SK-N-SH (cell line): ENCODE results near the gene IQGAP2. TPM values are rescaled to one million over a fixed set of nuclear protein-coding genes. Genes with fewer than 3 reads are reported as not detected.

Experiments used
- CTCF ChIA-PET: fragments of 300-600, 350-600 bp; formaldehyde crosslinking; extraction: SDS; loops from one replicate; lab custom pipeline; 2021; lab: Yijun Ruan, JAX
- POLR2A ChIA-PET: fragments of 350-600 bp; sonication (Branson Sonifier 250); formaldehyde crosslinking; extraction: SDS; loops from one replicate; lab custom pipeline; 2020; ENCODE audit warnings: antibody characterized with exemption, inconsistent platforms; lab: Yijun Ruan, JAX
- DNase-seq: peaks from one replicate; pipeline ENCODE4 v3.0.0; 2012
- H2AFZ ChIP-seq: fragments of 200-600 bp; sonication (generic); 2 replicates; pipeline ENCODE4 v1.8.1; 2016; ENCODE audit warnings: antibody characterized with exemption, mild to moderate bottlenecking, low read depth
- H3F3A ChIP-seq: fragments of 200-600 bp; sonication (generic); replicated peaks from 2 replicates; pipeline ENCODE3; 2016; ENCODE audit warnings: antibody characterized with exemption, mild to moderate bottlenecking; ENCODE audit not compliant: insufficient read depth
- H3K27ac ChIP-seq, 2 experiments: fragments of 200-500 bp in 1 of 2; fragments of 200-600 bp in 1 of 2; sonication (Bioruptor generic) in 1 of 2; sonication (generic), shearing (Covaris generic) in 1 of 2; 2 replicates each; pipeline versions ENCODE4 v1.5.1 to v1.6.1; 2014 to 2016; ENCODE audit warnings: low read depth in 2 of 2, inconsistent platforms in 1 of 2, low read length in 1 of 2, mild to moderate bottlenecking in 1 of 2, mixed read lengths in 1 of 2
- H3K27me3 ChIP-seq: fragments of 200-600 bp; sonication (generic), shearing (Covaris generic); 2 replicates; pipeline ENCODE4 v1.6.1; 2016; ENCODE audit warnings: mixed run types; ENCODE audit not compliant: insufficient read depth
- H3K36me3 ChIP-seq, 2 experiments: fragments of 200-500 bp in 1 of 2; fragments of 200-600 bp in 1 of 2; sonication (Bioruptor generic) in 1 of 2; sonication (generic) in 1 of 2; replicated peaks in 1 of 2; 2 replicates each; pipeline versions ENCODE3 to v1.5.1; 2014 to 2016; ENCODE audit warnings: low read length in 1 of 2, mild to moderate bottlenecking in 1 of 2; ENCODE audit not compliant: insufficient read depth in 2 of 2, control insufficient read depth in 1 of 2
- H3K4me1 ChIP-seq, 2 experiments: fragments of 200-500 bp in 1 of 2; fragments of 200-600 bp in 1 of 2; sonication (Bioruptor generic) in 1 of 2; sonication (generic), shearing (Covaris generic) in 1 of 2; 2 replicates each; pipeline versions ENCODE4 v1.5.1 to v1.6.1; 2014 to 2016; ENCODE audit warnings: low read depth in 1 of 2, low read length in 1 of 2, mixed run types in 1 of 2; ENCODE audit not compliant: insufficient read depth in 2 of 2, control insufficient read depth in 1 of 2
- H3K4me2 ChIP-seq: fragments of 200-600 bp; sonication (generic), shearing (Covaris generic); 2 replicates; pipeline ENCODE4 v1.6.1; 2017; ENCODE audit warnings: mixed run types
- H3K4me3 ChIP-seq, 2 experiments: fragments of 200-500 bp in 1 of 2; fragments of 200-600 bp in 1 of 2; sonication (Bioruptor generic) in 1 of 2; sonication (generic), shearing (Covaris generic) in 1 of 2; 2 replicates each; pipeline versions ENCODE4 v1.5.1 to v1.8.1; 2014 to 2016; ENCODE audit warnings: low read depth in 2 of 2, inconsistent platforms in 1 of 2, low read length in 1 of 2, mild to moderate bottlenecking in 1 of 2, mixed read lengths in 1 of 2, moderate library complexity in 1 of 2
- H3K79me2 ChIP-seq: fragments of 200-600 bp; sonication (generic); 2 replicates; pipeline ENCODE4 v1.8.1; 2017; ENCODE audit warnings: mild to moderate bottlenecking; ENCODE audit not compliant: insufficient read depth
- H3K9ac ChIP-seq: fragments of 200-600 bp; sonication (generic); 2 replicates; pipeline ENCODE4 v1.6.1; 2017; ENCODE audit warnings: mixed run types
- H3K9me2 ChIP-seq: fragments of 200-600 bp; sonication (generic); 2 replicates; pipeline ENCODE4 v1.6.1; 2017; ENCODE audit warnings: mixed run types
- H3K9me3 ChIP-seq: fragments of 200-600 bp; sonication (generic); 2 replicates; pipeline ENCODE4 v1.6.1; 2017; ENCODE audit warnings: mixed run types, mild to moderate bottlenecking, moderate library complexity
- H4K20me1 ChIP-seq: fragments of 200-600 bp; sonication (generic); 2 replicates; pipeline ENCODE4 v1.6.1; 2017; ENCODE audit warnings: mild to moderate bottlenecking, mixed run types; ENCODE audit not compliant: insufficient read depth
- ELF1 ChIP-seq: IDR thresholded peaks from 2 replicates; pipeline ENCODE4 v1.4.0; 2012
- EZH2phosphoT487 ChIP-seq: fragments of 200-600 bp; sonication (generic); IDR thresholded peaks from 2 replicates; pipeline ENCODE4 v1.6.1; 2017; ENCODE audit warnings: low read depth, mixed run types, mild to moderate bottlenecking, antibody characterized with exemption, moderate library complexity, borderline replicate concordance
- FOXJ3 ChIP-seq: sonication (generic); formaldehyde crosslinking; IDR thresholded peaks from 2 replicates; pipeline ENCODE4 v1.5.1; 2020; ENCODE audit warnings: mild to moderate bottlenecking, missing genetic modification reagents
- GATA2 ChIP-seq: sonication (generic); formaldehyde crosslinking; IDR thresholded peaks from 2 replicates; pipeline ENCODE4 v1.5.0; 2020; ENCODE audit warnings: mild to moderate bottlenecking, missing genetic modification reagents
- IRF3 ChIP-seq: fragments of 150-350 bp; IDR thresholded peaks from 2 replicates; pipeline ENCODE4 v1.6.1; 2016; ENCODE audit warnings: mild to moderate bottlenecking, low read depth, low read length
- JUND ChIP-seq: IDR thresholded peaks from 2 replicates; pipeline ENCODE4 v1.4.0; 2012
- MAX ChIP-seq: IDR thresholded peaks from 2 replicates; pipeline ENCODE4 v1.4.0; 2012; ENCODE audit warnings: low read depth
- MEF2A ChIP-seq: IDR thresholded peaks from 2 replicates; pipeline ENCODE4 v1.4.0; 2012; ENCODE audit warnings: low read depth, borderline replicate concordance
- MXI1 ChIP-seq: IDR thresholded peaks from 2 replicates; pipeline ENCODE4 v1.6.1; 2012; ENCODE audit warnings: mild to moderate bottlenecking, low read depth, low read length, improper control_type of control experiment
- NFIC ChIP-seq: IDR thresholded peaks from 2 replicates; pipeline ENCODE4 v1.4.0; 2012; ENCODE audit warnings: borderline replicate concordance
- NRF1 ChIP-seq: IDR thresholded peaks from 2 replicates; pipeline ENCODE4 v1.6.1; 2012; ENCODE audit warnings: low read depth, mild to moderate bottlenecking, low read length
- RAD21 ChIP-seq: IDR thresholded peaks from 2 replicates; pipeline ENCODE4 v1.6.1; 2012; ENCODE audit warnings: mild to moderate bottlenecking, low read length
- RCOR1 ChIP-seq: fragments of 150-350 bp; IDR thresholded peaks from 2 replicates; pipeline ENCODE4 v1.6.1; 2017; ENCODE audit warnings: antibody characterized with exemption, low read length
- RFX5 ChIP-seq: IDR thresholded peaks from 2 replicates; pipeline ENCODE4 v1.6.1; 2012; ENCODE audit warnings: mild to moderate bottlenecking, improper control_type of control experiment, low read length
- RXRA ChIP-seq: IDR thresholded peaks from 2 replicates; pipeline ENCODE4 v1.4.0; 2012; ENCODE audit warnings: low read depth, mild to moderate bottlenecking, borderline replicate concordance
- SIN3A ChIP-seq: IDR thresholded peaks from 2 replicates; pipeline ENCODE4 v1.6.1; 2012; ENCODE audit warnings: low read depth, mild to moderate bottlenecking, low read length, moderate library complexity, borderline replicate concordance
- TAF1 ChIP-seq: IDR thresholded peaks from 2 replicates; pipeline ENCODE4 v1.6.1; 2012; ENCODE audit warnings: low read depth, mild to moderate bottlenecking, low read length, moderate library complexity, borderline replicate concordance
- TCF12 ChIP-seq: IDR thresholded peaks from 2 replicates; pipeline ENCODE4 v1.4.0; 2012
- USF2 ChIP-seq: fragments of 150-350 bp; IDR thresholded peaks from 2 replicates; pipeline ENCODE4 v1.6.1; 2017; ENCODE audit warnings: antibody characterized with exemption, low read length, low read depth, borderline replicate concordance
- ZBTB33 ChIP-seq: IDR thresholded peaks from 2 replicates; pipeline ENCODE4 v1.4.0; 2012; ENCODE audit warnings: low read depth, borderline replicate concordance
- WGBS: methylation state at CpG from one replicate; pipeline ENCODE4 v1.1.6; 2017; ENCODE audit warnings: low lambda C conversion rate; 5-methylcytosine and 5-hydroxymethylcytosine counted together
- polyA plus RNA-seq, 3 experiments: library from polyadenylated mRNA; depleted of rRNA; stranded (reverse); fragments of >200 nt; gene quantifications; 2 replicates each; pipeline ENCODE4 v1.2.3, GENCODE V29; 2012
- TF ChIP-seq, protein P1 (sequence below): IDR thresholded peaks from 2 replicates; pipeline ENCODE4 v1.4.0; 2012; ENCODE audit warnings: low read depth, borderline replicate concordance

The IQGAP2 gene
- polyA plus RNA-seq, 1 of the 3 experiments (the other 2 are of a cell fraction) = 2.1 TPM

- no peak for TF ChIP-seq RXRA
- no peak for TF ChIP-seq MAX
- TF ChIP-seq RFX5 = no peak
- TF ChIP-seq FOXJ3 = no peak
- TF ChIP-seq TCF12 = no peak
- no peak for TF ChIP-seq ZBTB33
- no peak for TF ChIP-seq MEF2A
- no peak for TF ChIP-seq ELF1
- no peak for TF ChIP-seq MXI1
- no peak for TF ChIP-seq USF2
- TF ChIP-seq GATA2 = no peak
- no peak for TF ChIP-seq NFIC
- no peak for TF ChIP-seq SIN3A
- no peak for TF ChIP-seq IRF3
- TF ChIP-seq RAD21 = no peak
- Histone ChIP-seq H3K4me1 (no peaks in the 10 kb centered on the region; a peak in 1 of 4 replicates), H3K9ac (no peak overlapping the region), H2AFZ (no peak overlapping the region), H4K20me1 (no peaks in the 10 kb centered on the region), H3K4me3 (no peak overlapping the region), H3F3A (no peaks in the 10 kb centered on the region), H3K4me2 (no peak overlapping the region), H3K36me3 (no peaks in the 10 kb centered on the region), H3K9me2 (no peaks in the 10 kb centered on the region), H3K27me3 (0 out of 2 replicates have a peak, but pooled peaks cover 3% of the 10 kb centered on the region), H3K9me3 (no peaks in the 10 kb centered on the region), H3K79me2 (no peaks in the 10 kb centered on the region), H3K27ac (no peak overlapping the region)
- ChIA-PET POLR2A (no interaction called here), CTCF (interaction anchor here (0.6 kb wide), 1 partner anchor 358 kb away, joined by 4 read pairs; no protein-coding TSS in a partner anchor)
- no peak for DNase-seq
Observed at GRCh38 chr5:76365561-76365960, 37.5 kb upstream of the IQGAP2 start.

- ChIA-PET POLR2A (no interaction called here), CTCF (no interaction called here)
- Histone ChIP-seq H2AFZ (no peak overlapping the region), H3K9me3 (no peaks in the 10 kb centered on the region), H3K27me3 (0 out of 2 replicates have a peak, but pooled peaks cover 3% of the 10 kb centered on the region), H3K4me3 (no peak overlapping the region), H3K36me3 (no peaks in the 10 kb centered on the region), H3F3A (no peaks in the 10 kb centered on the region), H4K20me1 (no peaks in the 10 kb centered on the region), H3K9me2 (no peaks in the 10 kb centered on the region), H3K79me2 (no peaks in the 10 kb centered on the region), H3K27ac (no peak overlapping the region), H3K9ac (no peak overlapping the region), H3K4me1 (no peaks in the 10 kb centered on the region; a peak in 1 of 4 replicates), H3K4me2 (no peak overlapping the region)
- WGBS = 92% methylated on average over 2 of the region's 2 CpGs
- no peak for DNase-seq
- TF ChIP-seq, protein P1, sequence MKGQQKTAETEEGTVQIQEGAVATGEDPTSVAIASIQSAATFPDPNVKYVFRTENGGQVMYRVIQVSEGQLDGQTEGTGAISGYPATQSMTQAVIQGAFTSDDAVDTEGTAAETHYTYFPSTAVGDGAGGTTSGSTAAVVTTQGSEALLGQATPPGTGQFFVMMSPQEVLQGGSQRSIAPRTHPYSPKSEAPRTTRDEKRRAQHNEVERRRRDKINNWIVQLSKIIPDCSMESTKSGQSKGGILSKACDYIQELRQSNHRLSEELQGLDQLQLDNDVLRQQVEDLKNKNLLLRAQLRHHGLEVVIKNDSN = no peak
- TF ChIP-seq EZH2phosphoT487 (no peak), MAX (no peak), USF2 (no peak), NRF1 (no peak), RXRA (no peak), JUND (no peak), RCOR1 (no peak), TAF1 (no peak), SIN3A (no peak), GATA2 (no peak)
Observed at GRCh38 chr5:76366596-76366995, 36.5 kb upstream of the IQGAP2 start.
